ENCODE data around the gene KNDC1. TPM values are rescaled to one million over a fixed set of nuclear protein-coding genes. Genes with fewer than 3 reads are reported as not detected.

The KNDC1 gene
- total and polyA plus RNA-seq, 10 of the 15 experiments (the other 5 are each of a cell fraction or from before 2014, with no cell fraction given): 0.03 to 0.11 (median 0.05) TPM; not detected in 7

- ChIA-PET CTCF (no interaction called here), POLR2A (no interaction called here), SMC1A (ENCODE audit: uncharacterized antibody, unreplicated experiment) (no interaction called here), RAD21 (ENCODE audit: unreplicated experiment) (no interaction called here)
- intact Hi-C loops (cut with micrococcal nuclease; ENCODE audit: unreplicated experiment) (no loop called here), in situ Hi-C loops (cut with MboI) (no loop called here)
- no peak overlapping the region for H3K27ac ChIP-seq (ENCODE audit: control insufficient read depth, insufficient read depth)
- FAIRE-seq: no peak
- no peaks in the 10 kb centered on the region for H3K9me3 ChIP-seq (replicated peaks; ENCODE audit: control insufficient read depth, insufficient read depth, low read length)
- no peak for ATAC-seq
- no peaks in the 10 kb centered on the region for H3K36me3 ChIP-seq (ENCODE audit: control insufficient read depth in 2 of 2, insufficient read depth in 2 of 2, low read length in 1 of 2)
- H3K4me2 ChIP-seq (ENCODE audit: control insufficient read depth, insufficient read depth): no peak overlapping the region
- no peak overlapping the region for H2AFZ ChIP-seq (ENCODE audit: control insufficient read depth, low read depth, low read length)
- H3K4me3 ChIP-seq: no peak overlapping the region
- no peaks in the 10 kb centered on the region for H4K20me1 ChIP-seq (ENCODE audit: control insufficient read depth, insufficient read depth)
- H3K27me3 ChIP-seq (replicated peaks in 1 of 2; ENCODE audit: control insufficient read depth in 2 of 2, insufficient read depth in 2 of 2, low read length in 1 of 2): no peaks in the 10 kb centered on the region
- TF ChIP-seq USF1 (IDR thresholded peaks at IDR 0.05; ENCODE audit: borderline replicate concordance, extremely low read length, insufficient read depth, low read depth, low read length): peak; percentile 7
- no peak for TF ChIP-seq IRF4 (IDR thresholded peaks at IDR 0.05; ENCODE audit: low read depth, low read length)
- H3K9ac ChIP-seq (ENCODE audit: control insufficient read depth, insufficient read depth, low read length): no peak overlapping the region
- WGBS (ENCODE audit: insufficient coverage, insufficient replicate concordance, low lambda C conversion rate, missing lambda C conversion rate): 22% methylated on average over 20 of the region's 20 CpGs
- BruUV-seq (replicated peaks): no TSS peak
- no peaks in the 10 kb centered on the region for H3K4me1 ChIP-seq (ENCODE audit: control insufficient read depth, insufficient read depth, low read length)
- no peaks in the 10 kb centered on the region for H3K79me2 ChIP-seq (ENCODE audit: control insufficient read depth, insufficient read depth, low read length)
- no peak for DNase-seq (ENCODE audit: low read depth, low spot score)
Measured at GRCh38 chr10:133134411-133135115, 25.5 kb upstream of the KNDC1 start.

DNA sequence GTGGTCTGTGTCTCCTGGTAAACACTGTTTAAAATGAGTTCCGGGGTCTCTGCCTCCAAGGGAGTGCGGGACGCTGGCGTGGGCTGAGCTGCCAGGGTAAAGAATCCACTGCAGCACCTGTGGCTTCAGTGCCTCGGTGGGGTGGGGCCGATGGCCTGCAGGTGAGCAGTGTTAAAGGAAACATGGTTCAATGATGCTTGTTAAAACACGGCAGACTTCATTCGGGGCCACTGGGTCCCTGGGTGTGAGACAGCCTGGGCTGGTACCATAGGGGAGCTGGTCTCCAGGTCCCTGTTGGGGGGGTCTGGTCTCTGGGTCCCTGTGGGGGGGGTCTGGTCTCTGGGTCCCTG lies 24.9 kb upstream of the KNDC1 start:
- Histone ChIP-seq H3K27ac (ENCODE audit: control insufficient read depth, insufficient read depth) (no peak overlapping the region), H4K20me1 (ENCODE audit: control insufficient read depth, insufficient read depth) (no peaks in the 10 kb centered on the region), H3K27me3 (replicated peaks in 1 of 2; ENCODE audit: control insufficient read depth in 2 of 2, insufficient read depth in 2 of 2, low read length in 1 of 2) (no peaks in the 10 kb centered on the region), H2AFZ (ENCODE audit: control insufficient read depth, low read depth, low read length) (no peak overlapping the region), H3K9me3 (replicated peaks; ENCODE audit: control insufficient read depth, insufficient read depth, low read length) (no peaks in the 10 kb centered on the region), H3K4me1 (ENCODE audit: control insufficient read depth, insufficient read depth, low read length) (no peaks in the 10 kb centered on the region), H3K79me2 (ENCODE audit: control insufficient read depth, insufficient read depth, low read length) (no peaks in the 10 kb centered on the region), H3K36me3 (ENCODE audit: control insufficient read depth in 2 of 2, insufficient read depth in 2 of 2, low read length in 1 of 2) (no peaks in the 10 kb centered on the region), H3K4me2 (ENCODE audit: control insufficient read depth, insufficient read depth) (no peak overlapping the region), H3K4me3 (no peak overlapping the region), H3K9ac (ENCODE audit: control insufficient read depth, insufficient read depth, low read length) (no peak overlapping the region)
- in situ Hi-C loops (cut with MboI) (no loop called here), intact Hi-C loops (cut with micrococcal nuclease; ENCODE audit: unreplicated experiment) (no loop called here)
- SMC1A ChIA-PET (ENCODE audit: uncharacterized antibody, unreplicated experiment): no interaction called here
- 2% methylated on average over 8 of the region's 8 CpGs for WGBS (ENCODE audit: insufficient coverage, insufficient replicate concordance, low lambda C conversion rate, missing lambda C conversion rate)
- FAIRE-seq: no peak
- RAD21 ChIA-PET (ENCODE audit: unreplicated experiment): no interaction called here
- DNase-seq (ENCODE audit: low read depth, low spot score): no peak
- CTCF ChIA-PET: no interaction called here
- BruUV-seq (replicated peaks): no TSS peak
- no peak for ATAC-seq
- POLR2A ChIA-PET: no interaction called here
- TF ChIP-seq CBFB (IDR thresholded peaks at IDR 0.05; ENCODE audit: low read depth) (no peak), TCF7 (IDR thresholded peaks at IDR 0.05; ENCODE audit: borderline replicate concordance) (no peak), POLR2AphosphoS2 (IDR thresholded peaks at IDR 0.05; ENCODE audit: low read depth, low read length) (no peak), KDM1A (IDR thresholded peaks at IDR 0.05; ENCODE audit: borderline replicate concordance) (no peak), TBL1XR1 (IDR thresholded peaks at IDR 0.05; ENCODE audit: low read depth, low read length) (no peak), SMARCA5 (IDR thresholded peaks at IDR 0.05) (no peak), GABPA (IDR thresholded peaks at IDR 0.05; ENCODE audit: low read depth) (no peak), ATF7 (IDR thresholded peaks at IDR 0.05; ENCODE audit: low read depth) (no peak), PML (IDR thresholded peaks at IDR 0.05; ENCODE audit: low read length) (no peak), CREM (IDR thresholded peaks at IDR 0.05; ENCODE audit: low read depth) (no peak), MXI1 (IDR thresholded peaks at IDR 0.05; ENCODE audit: low read depth, low read length) (no peak)
- TF ChIP-seq, protein P1, sequence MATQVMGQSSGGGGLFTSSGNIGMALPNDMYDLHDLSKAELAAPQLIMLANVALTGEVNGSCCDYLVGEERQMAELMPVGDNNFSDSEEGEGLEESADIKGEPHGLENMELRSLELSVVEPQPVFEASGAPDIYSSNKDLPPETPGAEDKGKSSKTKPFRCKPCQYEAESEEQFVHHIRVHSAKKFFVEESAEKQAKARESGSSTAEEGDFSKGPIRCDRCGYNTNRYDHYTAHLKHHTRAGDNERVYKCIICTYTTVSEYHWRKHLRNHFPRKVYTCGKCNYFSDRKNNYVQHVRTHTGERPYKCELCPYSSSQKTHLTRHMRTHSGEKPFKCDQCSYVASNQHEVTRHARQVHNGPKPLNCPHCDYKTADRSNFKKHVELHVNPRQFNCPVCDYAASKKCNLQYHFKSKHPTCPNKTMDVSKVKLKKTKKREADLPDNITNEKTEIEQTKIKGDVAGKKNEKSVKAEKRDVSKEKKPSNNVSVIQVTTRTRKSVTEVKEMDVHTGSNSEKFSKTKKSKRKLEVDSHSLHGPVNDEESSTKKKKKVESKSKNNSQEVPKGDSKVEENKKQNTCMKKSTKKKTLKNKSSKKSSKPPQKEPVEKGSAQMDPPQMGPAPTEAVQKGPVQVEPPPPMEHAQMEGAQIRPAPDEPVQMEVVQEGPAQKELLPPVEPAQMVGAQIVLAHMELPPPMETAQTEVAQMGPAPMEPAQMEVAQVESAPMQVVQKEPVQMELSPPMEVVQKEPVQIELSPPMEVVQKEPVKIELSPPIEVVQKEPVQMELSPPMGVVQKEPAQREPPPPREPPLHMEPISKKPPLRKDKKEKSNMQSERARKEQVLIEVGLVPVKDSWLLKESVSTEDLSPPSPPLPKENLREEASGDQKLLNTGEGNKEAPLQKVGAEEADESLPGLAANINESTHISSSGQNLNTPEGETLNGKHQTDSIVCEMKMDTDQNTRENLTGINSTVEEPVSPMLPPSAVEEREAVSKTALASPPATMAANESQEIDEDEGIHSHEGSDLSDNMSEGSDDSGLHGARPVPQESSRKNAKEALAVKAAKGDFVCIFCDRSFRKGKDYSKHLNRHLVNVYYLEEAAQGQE (IDR thresholded peaks at IDR 0.05; ENCODE audit: low read depth, low read length): no peak
